ENCODE measurements around the gene SDCCAG8. TPM values are rescaled to one million over a fixed set of nuclear protein-coding genes. Genes with fewer than 3 reads are reported as not detected.

Gene SDCCAG8
- polyA plus RNA-seq, 3 donors from 2014 or later: 11.9 to 20.3 (median 14.0) TPM

GRCh38 chr1:243311809-243312208 is 56.0 kb downstream of the SDCCAG8 start:
- Mint-ChIP-seq H3K4me1 (no peaks in the 10 kb centered on the region), H3K36me3 (peaks cover 16 to 30% (median 24%) of the 10 kb centered on the region in 3 donors), H3K9me3 (no peaks in the 10 kb centered on the region), H3K27me3 (ENCODE audit: low read depth in 3 of 3) (no peaks in the 10 kb centered on the region), H3K4me3 (no peak overlapping the region), H3K27ac (no peak overlapping the region)
- DNase-seq: no peak

GRCh38 chr1:243312952-243313634 is 57.3 kb downstream of the SDCCAG8 start:
- Mint-ChIP-seq H3K9me3 (no peaks in the 10 kb centered on the region), H3K36me3 (peaks cover 14 to 35% (median 28%) of the 10 kb centered on the region in 3 donors), H3K27ac (no peak overlapping the region), H3K4me3 (no peak overlapping the region), H3K4me1 (no peaks in the 10 kb centered on the region), H3K27me3 (ENCODE audit: low read depth in 3 of 3) (no peaks in the 10 kb centered on the region)
- no peak for DNase-seq

GRCh38 chr1:243313635-243314536 is 58.0 kb downstream of the SDCCAG8 start:
- H3K27ac Mint-ChIP-seq: no peak overlapping the region
- H3K9me3 Mint-ChIP-seq: no peaks in the 10 kb centered on the region
- DNase-seq: no peak
- peaks cover 16 to 34% (median 31%) of the 10 kb centered on the region in 3 donors for H3K36me3 Mint-ChIP-seq
- H3K4me1 Mint-ChIP-seq: no peaks in the 10 kb centered on the region
- H3K4me3 Mint-ChIP-seq: no peak overlapping the region
- no peaks in the 10 kb centered on the region for H3K27me3 Mint-ChIP-seq (ENCODE audit: low read depth in 3 of 3)

GRCh38 chr1:243315455-243315854 is 59.6 kb downstream of the SDCCAG8 start:
- Mint-ChIP-seq H3K4me1 (no peaks in the 10 kb centered on the region), H3K36me3 (peaks cover 22 to 36% (median 23%) of the 10 kb centered on the region in 3 donors), H3K27me3 (ENCODE audit: low read depth in 3 of 3) (peaks cover 0 to 2% (median 0%) of the 10 kb centered on the region in 3 donors), H3K9me3 (no peaks in the 10 kb centered on the region), H3K4me3 (no peak overlapping the region), H3K27ac (no peak overlapping the region)
- DNase-seq: no peak

- H3K4me3 Mint-ChIP-seq: no peak overlapping the region
- H3K9me3 Mint-ChIP-seq: no peaks in the 10 kb centered on the region
- peaks cover 22 to 35% (median 23%) of the 10 kb centered on the region in 3 donors for H3K36me3 Mint-ChIP-seq
- H3K27ac Mint-ChIP-seq: no peak overlapping the region
- DNase-seq: no peak
- H3K4me1 Mint-ChIP-seq: no peaks in the 10 kb centered on the region
- H3K27me3 Mint-ChIP-seq (ENCODE audit: low read depth in 3 of 3): peaks cover 0 to 2% (median 0%) of the 10 kb centered on the region in 3 donors
These were observed 60.1 kb downstream of the SDCCAG8 start for GRCh38 chr1:243315893-243316292.

DNA sequence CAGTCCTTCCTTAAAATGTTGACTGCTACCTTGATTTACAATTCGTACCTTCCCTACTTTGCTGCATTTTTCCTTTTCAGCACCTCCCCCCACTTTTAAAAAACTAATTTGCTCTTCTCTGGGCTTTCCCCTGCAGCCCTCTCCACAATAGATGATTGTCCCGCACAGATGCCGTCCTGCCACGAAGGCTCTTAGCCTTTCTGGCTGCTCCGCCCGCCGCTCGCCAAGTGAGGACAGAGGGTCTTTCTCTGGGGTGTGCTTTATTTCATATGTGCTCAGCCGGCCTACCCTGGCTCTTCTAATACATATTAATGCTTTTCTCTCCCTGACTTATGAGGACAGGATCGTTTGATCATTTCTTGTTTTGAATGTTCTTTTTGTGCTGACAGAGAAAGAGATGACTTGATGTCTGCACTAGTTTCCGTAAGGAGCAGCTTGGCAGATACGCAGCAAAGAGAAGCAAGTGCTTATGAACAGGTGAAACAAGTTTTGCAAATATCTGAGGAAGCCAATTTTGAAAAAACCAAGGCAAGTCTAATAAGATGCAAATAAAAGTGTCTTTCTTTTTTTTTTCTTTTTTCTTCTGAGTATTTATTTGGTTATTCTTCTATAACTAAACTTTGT is 60.6 kb downstream of the SDCCAG8 start:
- Mint-ChIP-seq H3K4me3 (no peak overlapping the region), H3K36me3 (peaks cover 22 to 33% (median 23%) of the 10 kb centered on the region in 3 donors), H3K9me3 (no peaks in the 10 kb centered on the region), H3K27ac (no peak overlapping the region), H3K27me3 (ENCODE audit: low read depth in 3 of 3) (peaks cover 0 to 2% (median 0%) of the 10 kb centered on the region in 3 donors), H3K4me1 (no peaks in the 10 kb centered on the region)
- DNase-seq: no peak

DNA sequence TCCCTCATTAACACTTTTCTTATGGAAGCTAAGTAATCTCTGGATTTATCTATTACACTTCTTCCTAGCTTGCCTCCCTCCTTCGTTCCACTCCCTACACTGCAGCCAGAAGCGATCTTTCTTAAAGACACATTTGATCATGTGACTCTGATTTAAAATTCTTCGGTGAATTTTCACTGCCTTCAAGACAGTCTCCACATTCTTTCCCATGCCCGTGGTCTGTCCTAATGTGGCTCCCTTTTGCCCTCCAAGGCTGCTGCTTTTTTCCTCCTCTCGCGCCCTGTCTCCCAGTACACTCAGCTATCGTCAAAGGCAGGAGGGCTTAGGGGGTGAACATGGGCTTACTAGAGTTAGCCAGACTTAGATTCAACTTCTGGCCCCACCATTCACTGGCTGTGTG is 64.4 kb downstream of the SDCCAG8 start:
- H3K4me1 Mint-ChIP-seq: no peaks in the 10 kb centered on the region
- no peak overlapping the region for H3K4me3 Mint-ChIP-seq
- H3K36me3 Mint-ChIP-seq: peaks cover 19 to 28% (median 20%) of the 10 kb centered on the region in 3 donors
- H3K27me3 Mint-ChIP-seq (ENCODE audit: low read depth in 3 of 3): peaks cover 0 to 2% (median 0%) of the 10 kb centered on the region in 3 donors
- no peak overlapping the region for H3K27ac Mint-ChIP-seq
- H3K9me3 Mint-ChIP-seq: no peaks in the 10 kb centered on the region
- no peak for DNase-seq

- H3K36me3 Mint-ChIP-seq: peaks cover 11 to 20% (median 11%) of the 10 kb centered on the region in 3 donors
- H3K4me1 Mint-ChIP-seq: no peaks in the 10 kb centered on the region
- H3K27me3 Mint-ChIP-seq (ENCODE audit: low read depth in 3 of 3): peaks cover 0 to 3% (median 0%) of the 10 kb centered on the region in 3 donors
- H3K27ac Mint-ChIP-seq: no peak overlapping the region
- H3K4me3 Mint-ChIP-seq: no peak overlapping the region
- H3K9me3 Mint-ChIP-seq: no peaks in the 10 kb centered on the region
- DNase-seq: no peak
These were observed 66.5 kb downstream of the SDCCAG8 start for GRCh38 chr1:243322326-243322725.

DNA sequence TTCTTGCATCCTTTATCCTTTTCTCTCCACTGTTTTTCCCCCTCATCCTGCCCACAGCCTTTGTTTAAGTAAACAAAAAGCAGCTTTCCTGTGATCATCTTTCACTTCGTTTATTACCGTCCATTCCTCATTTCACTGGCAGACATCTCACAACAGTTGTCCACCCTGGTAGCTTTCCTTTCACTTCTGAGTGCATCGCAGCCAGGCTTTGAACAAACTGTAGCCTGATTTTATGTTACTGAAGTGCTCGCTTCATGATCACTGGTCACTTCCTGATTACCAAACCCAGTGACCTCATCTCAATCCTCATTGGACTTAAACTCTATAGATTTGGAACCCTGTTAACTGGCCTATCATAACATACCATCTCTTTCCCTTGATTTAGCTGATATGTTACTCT is 67.7 kb downstream of the SDCCAG8 start:
- H3K36me3 Mint-ChIP-seq: peaks cover 3 to 10% (median 6%) of the 10 kb centered on the region in 3 donors
- H3K27ac Mint-ChIP-seq: peak overlapping the region in 1 of 6 donors; percentile 15
- H3K27me3 Mint-ChIP-seq (ENCODE audit: low read depth in 3 of 3): peaks cover 0 to 3% (median 0%) of the 10 kb centered on the region in 3 donors
- no peaks in the 10 kb centered on the region for H3K9me3 Mint-ChIP-seq
- no peak for DNase-seq
- H3K4me3 Mint-ChIP-seq: no peak overlapping the region
- no peaks in the 10 kb centered on the region for H3K4me1 Mint-ChIP-seq

- Mint-ChIP-seq H3K4me3 (no peak overlapping the region), H3K4me1 (no peaks in the 10 kb centered on the region), H3K36me3 (peaks cover 0 to 3% (median 3%) of the 10 kb centered on the region in 3 donors), H3K9me3 (no peaks in the 10 kb centered on the region), H3K27ac (no peak overlapping the region), H3K27me3 (ENCODE audit: low read depth in 3 of 3) (peaks cover 0 to 1% (median 0%) of the 10 kb centered on the region in 3 donors)
- DNase-seq: peak; percentile 17 to 41 (median 29)
These were observed 69.6 kb downstream of the SDCCAG8 start for GRCh38 chr1:243325305-243325890.

DNA sequence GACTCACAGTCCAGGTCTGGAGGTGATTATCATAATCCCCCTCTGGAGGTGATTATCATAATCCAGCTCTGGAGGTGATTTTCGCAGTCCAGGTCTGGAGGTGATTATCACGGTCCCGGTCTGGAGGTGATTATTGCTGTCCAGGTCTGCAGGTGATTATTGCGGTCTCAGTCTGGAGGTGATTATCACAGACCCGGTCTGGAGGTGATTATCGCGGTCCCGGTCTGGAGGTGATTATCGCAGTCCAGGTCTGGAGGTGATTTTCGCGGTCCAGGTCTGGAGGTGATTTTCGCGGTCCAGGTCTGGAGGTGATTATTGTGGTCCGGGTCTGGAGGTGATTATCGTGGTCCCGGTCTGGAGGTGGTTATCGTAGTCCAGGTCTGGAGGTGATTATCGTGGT is 76.6 kb downstream of the SDCCAG8 start:
- Mint-ChIP-seq H3K4me1 (no peaks in the 10 kb centered on the region), H3K27ac (no peak overlapping the region), H3K27me3 (ENCODE audit: low read depth in 3 of 3) (peaks cover 0 to 2% (median 0%) of the 10 kb centered on the region in 3 donors)

GRCh38 chr1:243335292-243335691 is 79.5 kb downstream of the SDCCAG8 start:
- Mint-ChIP-seq H3K9me3 (no peaks in the 10 kb centered on the region), H3K27ac (no peak overlapping the region), H3K4me1 (no peaks in the 10 kb centered on the region), H3K4me3 (no peak overlapping the region), H3K36me3 (peaks cover 16 to 34% (median 19%) of the 10 kb centered on the region in 3 donors), H3K27me3 (ENCODE audit: low read depth in 3 of 3) (peaks cover 0 to 2% (median 0%) of the 10 kb centered on the region in 3 donors)
- DNase-seq: no peak

More for the DNA sequence above, 76.6 kb downstream of the SDCCAG8 start:
- DNase-seq: no peak
- Mint-ChIP-seq H3K36me3 (peaks cover 19 to 38% (median 19%) of the 10 kb centered on the region in 3 donors), H3K9me3 (no peaks in the 10 kb centered on the region), H3K4me3 (no peak overlapping the region)

DNA sequence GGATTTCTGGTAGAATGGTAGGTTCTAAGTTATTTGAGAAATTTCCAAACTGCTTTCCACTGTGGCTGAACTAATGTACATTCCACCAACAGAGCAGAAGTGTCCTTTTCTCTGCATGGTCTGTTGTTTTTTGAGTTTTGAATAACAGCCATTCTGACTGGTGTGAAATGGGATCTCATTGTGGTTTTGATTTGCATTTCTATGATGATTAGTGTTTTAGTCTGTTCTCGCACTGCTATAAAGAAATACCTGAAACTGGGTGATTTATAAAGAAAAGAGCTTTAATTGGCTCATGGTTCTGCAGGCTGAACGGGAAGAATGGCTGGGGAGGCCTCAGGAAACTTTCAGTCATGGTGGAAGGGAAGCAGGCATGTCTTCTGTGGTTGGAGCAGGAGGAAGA is 80.3 kb downstream of the SDCCAG8 start:
- H3K4me1 Mint-ChIP-seq: no peaks in the 10 kb centered on the region
- H3K27me3 Mint-ChIP-seq (ENCODE audit: low read depth in 3 of 3): peaks cover 0 to 2% (median 0%) of the 10 kb centered on the region in 3 donors
- H3K27ac Mint-ChIP-seq: peak overlapping the region in 1 of 6 donors; percentile 29
- H3K36me3 Mint-ChIP-seq: peaks cover 16 to 30% (median 20%) of the 10 kb centered on the region in 3 donors
- H3K9me3 Mint-ChIP-seq: no peaks in the 10 kb centered on the region
- H3K4me3 Mint-ChIP-seq: no peak overlapping the region
- no peak for DNase-seq
